ENCODE results near the gene BCAP29. TPM values are rescaled to one million over a fixed set of nuclear protein-coding genes. Genes with fewer than 3 reads are reported as not detected.

BCAP29 gene
- polyA plus RNA-seq, 4 donors, result 16.8 to 39.6 (median 27.1) TPM

Other genes starting within 250 kb of the BCAP29 start
- under 1 TPM in 3 of 4 donors, not detected in 1; 0.07 to 0.27 (median 0.16) TPM for gene GPR22, start 110.2 kb upstream of the BCAP29 start, polyA plus RNA-seq
- gene COG5, start 16.3 kb upstream of the BCAP29 start, polyA plus RNA-seq, result 10 to 100 TPM; 10.3 to 41.6 (median 12.5) TPM
- 10 to 100 TPM in 1 of 4 donors, 1 to 10 TPM in 3; 3.5 to 13.8 (median 4.2) TPM for gene DUS4L, start 16.3 kb upstream of the BCAP29 start, polyA plus RNA-seq
- under 1 TPM in 2 of 4 donors, not detected in 2; 0.18 to 0.30 TPM for gene SLC26A4, start 80.6 kb downstream of the BCAP29 start, polyA plus RNA-seq
- 10 to 100 TPM in 1 of 4 donors, 1 to 10 TPM in 3; 6.2 to 23.6 (median 8.3) TPM for gene CBLL1, start 163.9 kb downstream of the BCAP29 start, polyA plus RNA-seq
- 100 to 1,000 TPM in 2 of 4 donors, 10 to 100 TPM in 2; 56.0 to 295 (median 96.4) TPM for gene SLC26A3, start 223.0 kb downstream of the BCAP29 start, polyA plus RNA-seq